ENCODE data around the gene ACACB.

Gene ACACB

DNA sequence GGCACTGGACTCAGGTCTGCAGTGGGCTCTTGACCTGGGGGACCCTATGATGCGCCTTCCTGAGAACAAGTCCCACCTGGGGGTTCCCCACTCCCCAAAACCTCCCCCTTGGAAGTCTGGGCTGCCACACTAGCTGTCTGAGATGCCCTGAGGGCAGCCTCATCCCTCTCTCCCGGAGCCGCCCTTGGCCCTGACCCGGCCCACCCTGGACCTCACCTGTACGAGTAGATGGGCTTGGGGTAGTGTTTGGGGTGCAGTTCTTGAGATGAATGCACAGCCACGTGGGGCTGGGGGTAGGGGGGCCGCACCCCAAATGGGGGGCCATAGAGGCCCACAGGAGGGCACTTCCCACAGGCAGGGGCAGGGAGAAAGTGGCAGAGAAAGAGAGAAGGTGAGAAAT, 170.8 kb downstream of the ACACB start:
- DNase-seq, result no peak

DNA sequence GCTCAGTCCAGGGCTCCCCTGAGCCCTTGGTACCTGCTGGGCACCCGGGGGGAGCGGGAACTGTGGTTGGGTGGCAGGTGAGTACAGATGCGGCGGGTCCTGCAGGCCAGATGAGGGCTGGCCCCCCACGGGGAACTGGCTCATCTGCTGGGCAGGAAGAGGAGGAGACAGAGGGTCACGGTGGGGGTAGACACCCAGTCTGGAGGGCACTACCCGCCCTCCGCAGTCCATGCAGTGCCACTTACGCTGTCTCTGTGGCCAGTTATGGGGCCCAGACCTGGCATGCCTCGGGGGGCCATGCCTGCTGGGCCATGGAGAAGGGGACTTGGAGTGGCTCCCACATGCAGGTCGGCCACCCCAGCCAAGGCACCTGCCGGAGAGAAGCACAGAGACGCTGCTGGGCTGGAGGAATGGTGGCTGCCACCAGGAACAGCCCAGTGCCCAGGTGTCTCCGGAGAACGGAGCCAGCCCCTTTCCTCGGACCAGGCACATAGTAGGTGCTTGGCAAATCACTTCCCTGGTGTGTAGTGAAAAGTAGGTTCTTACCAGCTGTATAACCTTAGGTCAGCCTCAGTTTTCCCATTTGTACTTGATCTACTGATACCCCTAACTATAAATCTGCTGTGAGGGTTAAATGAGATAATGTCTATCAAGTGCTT, 171.6 kb downstream of the ACACB start:
- DNase-seq, result no peak

DNA sequence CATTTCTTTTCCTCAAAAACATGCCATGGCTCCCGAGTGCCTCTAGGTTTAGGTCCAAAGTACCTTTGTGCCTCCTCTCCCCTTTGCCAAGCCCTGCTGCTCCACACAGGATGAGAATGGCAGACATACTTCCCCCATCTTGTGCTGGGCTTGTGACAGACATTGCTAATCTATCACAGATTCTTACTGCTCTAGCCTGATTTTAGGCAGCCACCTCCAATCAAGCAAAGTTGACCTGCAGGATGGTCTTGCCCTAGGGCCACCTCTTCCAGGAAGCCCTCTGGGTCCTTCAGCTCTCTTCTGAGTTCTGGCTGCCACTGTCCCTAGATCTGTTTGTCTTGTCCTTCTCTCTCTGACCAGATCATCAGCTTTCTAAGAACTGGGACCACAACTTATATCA, 172.2 kb downstream of the ACACB start:
- no peak for DNase-seq

DNA sequence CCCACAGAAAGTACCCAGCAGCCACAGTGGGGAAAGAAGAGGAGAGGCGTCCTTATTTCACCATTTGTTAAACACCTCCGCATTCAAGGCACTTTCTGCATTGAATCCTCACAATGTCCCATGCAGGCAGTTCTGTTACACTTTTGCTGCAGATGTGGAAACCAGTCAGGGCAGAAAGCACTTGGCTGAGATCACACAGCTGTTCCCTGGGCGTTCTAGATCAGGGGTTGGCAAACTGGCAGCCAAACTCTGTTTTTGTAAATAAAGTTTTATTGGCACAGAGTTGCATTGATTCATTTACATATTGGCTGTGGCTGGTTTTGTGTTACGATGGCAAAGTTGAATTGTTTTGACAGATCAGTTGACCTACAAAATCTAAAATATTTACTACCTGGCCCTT, 172.6 kb downstream of the ACACB start:
- DNase-seq, result peak; percentile 75

DNA sequence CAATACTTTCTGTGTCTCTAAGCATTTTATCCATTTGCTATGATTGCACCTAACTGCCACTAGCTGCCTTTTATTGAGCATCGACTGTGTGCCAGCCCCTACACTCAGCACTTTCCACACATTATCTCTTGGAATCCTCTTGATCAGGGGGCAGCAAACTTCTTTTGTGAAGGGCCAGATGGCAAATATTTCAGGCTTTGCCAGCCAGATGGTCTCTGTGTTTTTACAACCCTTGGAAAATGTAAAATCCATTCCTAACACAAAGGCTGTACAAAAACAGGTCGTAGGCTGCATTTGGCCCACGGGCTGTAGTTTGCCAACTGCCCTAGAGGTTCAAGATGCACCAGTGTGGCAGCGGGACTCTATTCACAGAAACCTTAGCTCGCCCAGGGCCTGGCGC, 173.2 kb downstream of the ACACB start:
- DNase-seq, result peak; percentile 75

DNA sequence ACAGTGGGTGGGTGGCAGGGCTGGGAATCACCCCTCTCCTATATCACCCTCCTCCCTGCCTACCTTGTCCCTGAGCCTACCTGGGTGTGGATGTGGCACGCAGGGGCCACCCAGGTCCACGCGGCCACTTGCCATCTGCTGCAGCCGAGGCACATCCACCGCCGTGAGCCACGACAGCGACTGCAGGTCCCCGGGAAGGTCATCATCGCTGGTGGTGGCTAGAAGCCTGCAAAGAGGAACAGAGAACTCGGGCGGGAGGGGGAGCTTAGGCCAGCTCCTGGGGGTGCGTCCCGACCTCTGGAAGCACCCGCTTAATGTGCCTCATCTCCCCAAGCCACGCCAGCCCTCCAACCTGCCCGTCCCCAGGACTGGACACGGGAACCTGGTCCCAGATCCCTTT, 173.7 kb downstream of the ACACB start:
- DNase-seq, result no peak

DNA sequence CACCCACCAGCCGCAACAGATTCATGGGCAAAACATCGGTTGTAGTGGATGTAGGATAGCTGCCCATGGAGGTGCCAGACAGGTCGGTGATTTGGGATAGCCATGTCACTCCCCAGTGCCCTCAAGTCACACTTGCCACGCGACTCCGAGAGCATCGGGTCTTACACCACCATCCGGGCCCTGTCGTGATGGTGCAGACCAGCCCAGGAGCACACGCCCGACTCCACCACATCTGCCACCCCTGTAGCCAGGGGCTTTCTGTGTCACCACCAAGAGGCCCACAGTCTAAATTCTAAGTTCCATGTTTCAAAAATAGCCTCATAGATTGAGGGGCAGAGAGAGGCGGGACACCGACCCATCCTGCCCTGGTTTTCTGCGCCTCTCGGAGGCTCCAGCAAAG, 174.7 kb downstream of the ACACB start:
- DNase-seq, result no peak

DNA sequence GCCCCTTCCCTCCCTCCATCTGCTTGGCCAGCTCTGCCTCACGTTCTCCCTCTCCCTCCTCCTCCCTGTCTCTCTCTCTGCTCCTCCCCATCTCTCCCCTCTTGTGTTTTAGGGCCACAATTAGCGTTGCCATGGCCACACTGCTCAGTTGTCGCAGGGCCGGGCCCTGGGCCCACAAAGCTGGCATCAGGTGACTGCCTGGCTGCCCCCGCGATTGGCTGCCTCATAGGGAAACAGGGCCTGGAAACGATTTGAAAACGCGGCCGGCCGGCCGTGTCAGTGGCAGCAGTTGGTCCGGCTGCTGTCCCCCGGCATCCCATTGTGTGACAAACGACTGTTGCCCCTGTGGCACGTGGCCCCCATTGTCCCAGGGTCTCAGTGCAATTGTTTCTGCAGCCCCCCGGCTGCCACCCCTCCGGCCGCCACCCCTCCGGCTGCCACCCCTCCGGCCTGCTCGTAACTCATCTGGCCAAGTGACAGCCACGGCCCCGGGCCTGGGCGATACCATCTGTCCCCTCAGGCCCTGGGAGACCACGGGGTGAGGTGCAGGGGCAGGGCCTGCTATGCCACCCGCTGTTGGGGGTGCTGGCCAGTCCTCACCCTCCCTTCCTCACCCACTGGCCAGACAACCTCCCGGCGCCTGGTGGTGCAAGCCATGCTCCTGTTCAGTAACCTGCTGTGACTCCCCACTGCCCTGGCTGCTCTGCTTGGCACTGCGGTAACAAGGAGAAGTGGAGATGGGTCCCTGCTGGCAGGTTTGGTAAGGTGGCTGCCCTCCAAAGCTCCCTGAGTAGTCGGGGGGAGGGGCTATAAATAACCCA, 175.3 kb downstream of the ACACB start:
- peak; percentile 93 for DNase-seq

DNA sequence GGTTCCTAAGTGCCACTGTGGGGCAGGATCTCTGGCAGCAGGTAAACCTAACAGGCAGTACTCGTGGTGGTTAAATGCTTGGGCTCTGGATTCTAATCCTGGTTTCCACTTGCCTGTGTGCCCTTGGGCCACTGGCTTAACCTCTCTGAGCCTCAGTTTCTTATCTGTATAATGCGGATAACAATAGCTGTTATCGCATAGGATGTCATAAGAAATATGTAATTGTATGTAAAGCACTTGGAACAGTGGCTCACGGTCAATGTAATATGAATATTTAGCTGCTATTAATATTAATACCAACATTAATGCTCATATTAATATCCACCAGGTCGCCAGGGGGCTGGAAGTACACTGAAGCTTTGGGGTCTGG, 175.9 kb downstream of the ACACB start:
- no peak for DNase-seq

DNA sequence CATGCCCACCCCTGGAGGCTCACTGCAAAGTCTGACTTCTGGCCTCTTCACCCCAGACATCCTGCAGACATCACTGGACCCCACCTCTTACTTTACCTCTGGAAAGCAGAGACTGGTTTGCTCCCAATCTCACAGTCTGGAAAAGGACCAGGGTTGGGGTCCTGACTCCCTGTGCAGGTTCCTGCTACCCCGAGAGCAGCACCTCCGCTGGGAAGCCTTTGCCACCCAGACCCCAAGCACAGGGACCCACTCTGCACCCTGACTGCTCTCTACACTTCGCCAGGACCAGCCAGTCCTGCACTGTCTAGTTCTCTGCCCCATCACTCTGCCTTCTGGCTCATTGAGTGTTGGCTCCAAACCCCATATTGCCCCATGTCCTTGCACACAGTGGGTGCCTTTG, 176.7 kb downstream of the ACACB start:
- no peak for DNase-seq

DNA sequence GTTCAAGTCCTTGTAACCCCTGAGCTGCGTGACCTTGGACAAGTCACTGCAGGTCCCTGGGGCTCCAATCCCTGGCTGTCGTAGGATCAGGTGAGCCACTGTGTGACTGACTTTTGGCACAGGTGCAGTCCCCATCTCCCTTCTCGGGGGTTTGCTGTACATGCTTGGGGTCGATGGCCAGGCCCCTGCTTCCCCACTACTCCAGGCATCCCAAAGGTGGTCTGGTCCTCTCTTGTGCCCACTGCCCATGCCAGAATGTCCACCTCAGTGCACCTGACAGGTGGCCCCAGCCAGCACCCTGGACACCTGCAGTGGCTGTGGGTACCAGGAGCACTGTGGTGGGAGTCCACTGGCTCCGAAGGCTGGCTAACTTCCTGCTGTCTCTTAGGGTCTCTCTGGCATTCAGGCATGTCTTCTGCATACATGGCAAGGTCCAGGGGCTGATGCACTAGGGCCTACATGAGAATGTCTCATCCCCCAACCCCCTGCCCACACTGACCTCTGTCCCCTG, 178.0 kb downstream of the ACACB start:
- no peak for DNase-seq

DNA sequence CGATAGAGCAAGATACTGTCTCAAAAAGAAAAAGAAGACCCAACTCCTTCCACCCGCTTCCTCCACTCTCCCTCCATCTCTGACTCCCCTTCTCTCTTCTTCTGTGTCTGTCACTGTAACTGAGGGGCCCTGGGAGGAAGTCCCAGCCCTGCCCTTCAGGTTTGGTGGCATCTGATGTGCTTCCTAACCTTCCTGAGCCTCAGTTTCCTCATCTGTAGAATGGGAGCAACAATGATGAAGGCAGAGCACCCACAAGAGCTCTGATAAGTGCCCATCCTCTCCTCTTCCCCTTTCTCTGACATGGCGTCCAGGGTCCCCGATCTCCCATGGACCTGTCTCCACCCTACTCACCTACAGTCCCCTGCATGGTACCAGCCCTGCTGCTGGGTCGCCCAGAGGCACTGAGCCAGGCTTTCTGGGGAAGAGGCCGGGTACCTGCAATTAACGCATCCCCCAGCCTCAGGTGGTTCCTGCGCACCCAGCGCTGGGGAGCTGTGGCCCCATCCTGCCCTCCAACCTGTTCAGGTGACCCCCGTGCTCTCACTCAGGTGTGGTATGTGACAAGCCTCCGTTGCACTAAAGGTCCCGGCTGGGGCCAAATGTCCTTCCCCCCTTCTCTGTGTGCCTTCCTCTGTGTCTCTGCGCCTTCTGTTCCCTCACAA, 179.5 kb downstream of the ACACB start:
- no peak for DNase-seq

DNA sequence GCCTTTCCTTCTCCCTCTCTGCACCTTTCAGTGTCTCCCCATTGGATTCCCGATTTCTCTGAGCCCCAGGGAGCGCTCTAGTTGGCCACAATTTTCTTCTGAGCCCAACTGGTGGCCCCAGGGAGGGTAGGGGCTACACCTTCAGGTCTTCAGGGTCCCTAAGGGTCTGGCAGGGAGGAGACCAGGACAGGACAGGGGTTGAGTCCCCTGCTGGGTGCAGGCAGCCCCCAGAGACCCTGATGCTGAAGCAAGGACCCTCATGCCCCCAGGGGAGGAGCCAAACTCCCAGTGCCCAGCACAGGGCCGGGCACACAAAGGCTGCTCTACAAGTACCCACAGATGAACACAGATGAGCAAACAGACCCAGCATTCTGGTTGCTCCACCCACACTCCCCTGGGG, 180.0 kb downstream of the ACACB start:
- no peak for DNase-seq

DNA sequence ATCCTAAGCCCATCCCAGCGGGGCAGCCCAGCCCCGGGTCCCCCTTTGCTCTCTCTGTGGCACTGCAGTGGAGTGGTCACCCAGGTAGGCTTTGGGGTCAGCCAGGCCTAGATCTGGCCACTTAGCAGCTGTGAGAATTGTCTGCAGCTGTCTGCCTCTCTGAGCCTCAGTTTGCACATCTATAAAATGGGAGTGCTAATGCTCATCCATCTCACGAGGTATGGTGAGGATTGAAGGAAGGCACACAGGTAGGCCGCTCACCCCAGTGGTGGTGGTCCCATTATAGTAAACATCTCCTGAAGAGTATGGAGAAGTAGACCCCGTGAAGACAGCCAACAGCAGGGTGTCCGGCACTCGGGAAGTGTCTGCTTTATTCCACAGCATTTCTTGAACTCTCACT, 183.5 kb downstream of the ACACB start:
- no peak for DNase-seq

DNA sequence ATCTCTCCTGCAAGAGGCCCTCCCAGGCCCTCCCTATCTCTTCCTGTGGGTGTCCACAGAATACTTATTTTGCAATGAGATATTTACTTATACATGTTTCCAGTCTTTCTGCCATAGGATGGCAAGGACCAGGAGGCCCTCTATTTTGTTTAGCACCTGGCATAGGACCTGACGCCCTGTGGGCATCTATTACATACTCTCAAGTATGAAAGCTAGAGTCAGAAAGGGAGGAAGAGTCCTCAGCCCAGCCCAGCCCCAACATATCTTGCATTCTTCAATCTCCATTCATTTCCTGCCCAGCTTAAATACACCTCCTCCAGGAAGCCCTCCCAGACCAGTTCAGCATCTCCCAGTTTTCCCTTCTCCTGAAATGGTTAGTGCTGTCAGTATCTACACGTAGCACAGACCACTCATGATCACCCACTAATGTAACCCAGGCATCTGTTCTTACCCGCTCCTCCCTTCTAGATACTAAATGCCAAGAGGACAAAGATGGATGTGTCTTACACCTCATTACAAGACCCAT, 185.3 kb downstream of the ACACB start:
- no peak for DNase-seq

DNA sequence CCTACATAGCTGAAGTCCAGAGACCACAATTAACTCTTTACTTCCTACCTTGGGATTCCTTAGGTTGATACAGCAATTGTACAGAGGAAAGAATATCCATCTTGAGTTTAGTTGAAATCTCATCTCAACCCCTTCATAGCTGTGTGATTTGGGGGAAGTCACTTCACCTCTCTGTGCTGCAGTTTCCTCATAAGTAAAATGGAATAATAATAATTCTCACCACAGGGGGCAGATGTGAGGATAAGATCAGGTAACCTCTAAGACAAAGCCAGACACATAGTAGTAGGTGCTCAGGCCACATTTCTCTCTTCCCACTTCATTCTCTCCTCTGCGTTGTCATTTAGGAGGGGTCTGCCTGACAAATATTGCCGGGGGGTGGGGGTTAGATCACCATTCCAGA, 186.0 kb downstream of the ACACB start:
- DNase-seq, result no peak

DNA sequence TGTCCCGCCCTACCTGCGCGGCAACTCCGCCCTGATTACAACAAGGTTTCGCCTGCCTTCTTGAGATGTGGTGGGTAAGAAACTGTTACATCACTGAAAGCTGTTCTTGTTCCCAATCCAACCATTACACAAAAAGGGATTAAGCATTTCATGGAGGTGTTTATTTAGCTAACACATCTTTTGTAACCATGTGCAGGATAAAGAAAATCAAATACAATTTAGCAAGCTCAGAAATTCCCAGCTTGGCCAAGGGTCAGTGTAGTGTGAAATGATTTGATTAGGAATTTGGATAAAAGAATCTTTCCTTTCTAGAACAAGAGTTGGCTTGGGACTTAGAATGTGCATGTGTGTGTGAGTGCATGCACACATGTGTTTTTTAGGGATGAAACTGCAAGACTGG, 186.4 kb downstream of the ACACB start:
- DNase-seq, result no peak

DNA sequence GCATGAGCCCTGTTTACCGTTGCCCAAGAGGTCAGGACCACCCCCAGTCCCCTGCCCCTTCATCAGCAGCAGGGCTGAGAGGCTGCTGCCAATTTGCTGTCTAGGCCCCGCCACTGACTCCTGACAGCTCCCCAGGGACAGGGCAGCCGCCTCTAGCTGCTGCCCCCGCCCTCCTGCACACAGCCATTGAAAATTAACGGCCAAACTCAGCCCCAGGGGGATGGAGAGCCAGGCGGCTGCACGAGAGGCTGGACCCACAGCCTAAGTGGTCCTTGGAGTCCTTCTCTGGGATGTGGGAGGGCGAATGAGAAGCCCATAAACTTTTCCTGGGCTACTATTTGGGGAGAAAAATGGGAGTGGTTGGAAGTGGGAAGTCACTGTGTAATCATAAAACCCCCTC, 188.1 kb downstream of the ACACB start:
- DNase-seq, result no peak

DNA sequence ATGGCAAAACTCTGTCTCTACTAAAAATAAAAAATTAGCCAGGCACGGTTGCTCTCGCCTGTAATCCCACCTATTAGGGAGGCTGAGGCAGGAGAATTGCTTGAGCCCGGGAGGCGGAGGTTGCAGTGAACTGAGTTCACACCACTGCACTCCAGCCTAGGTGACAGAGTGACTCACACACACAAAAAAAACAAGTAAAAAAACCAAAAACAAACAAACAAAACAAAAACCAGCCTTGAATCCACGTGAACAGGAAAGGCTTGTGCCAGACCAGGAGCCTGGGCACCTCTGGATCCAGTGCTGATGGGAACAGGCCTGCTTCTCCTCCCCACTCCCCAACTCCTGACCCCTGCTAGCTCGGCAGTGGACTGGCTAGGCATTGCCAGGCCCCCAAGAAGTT, 189.2 kb downstream of the ACACB start:
- DNase-seq, result no peak

DNA sequence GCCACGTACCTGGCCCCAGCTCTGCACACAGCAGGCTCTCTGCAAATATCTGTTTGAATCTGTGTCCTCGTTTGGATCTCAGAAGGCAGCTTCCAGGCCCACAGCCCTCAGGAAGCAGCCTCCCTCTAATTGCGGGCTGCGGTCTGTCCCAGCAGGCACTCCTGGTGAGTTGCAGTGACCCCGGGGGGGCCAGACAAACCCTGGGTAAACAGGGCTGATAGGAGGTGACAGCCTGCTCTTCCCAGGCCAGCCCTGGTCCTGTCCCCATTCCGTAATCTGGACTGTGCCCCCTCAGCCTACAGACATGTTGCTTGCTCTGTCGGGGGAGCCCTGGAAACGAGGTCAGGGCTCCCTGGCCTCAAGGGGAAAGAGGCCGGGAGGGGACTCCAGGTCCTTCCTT, 190.7 kb downstream of the ACACB start:
- no peak for DNase-seq

DNA sequence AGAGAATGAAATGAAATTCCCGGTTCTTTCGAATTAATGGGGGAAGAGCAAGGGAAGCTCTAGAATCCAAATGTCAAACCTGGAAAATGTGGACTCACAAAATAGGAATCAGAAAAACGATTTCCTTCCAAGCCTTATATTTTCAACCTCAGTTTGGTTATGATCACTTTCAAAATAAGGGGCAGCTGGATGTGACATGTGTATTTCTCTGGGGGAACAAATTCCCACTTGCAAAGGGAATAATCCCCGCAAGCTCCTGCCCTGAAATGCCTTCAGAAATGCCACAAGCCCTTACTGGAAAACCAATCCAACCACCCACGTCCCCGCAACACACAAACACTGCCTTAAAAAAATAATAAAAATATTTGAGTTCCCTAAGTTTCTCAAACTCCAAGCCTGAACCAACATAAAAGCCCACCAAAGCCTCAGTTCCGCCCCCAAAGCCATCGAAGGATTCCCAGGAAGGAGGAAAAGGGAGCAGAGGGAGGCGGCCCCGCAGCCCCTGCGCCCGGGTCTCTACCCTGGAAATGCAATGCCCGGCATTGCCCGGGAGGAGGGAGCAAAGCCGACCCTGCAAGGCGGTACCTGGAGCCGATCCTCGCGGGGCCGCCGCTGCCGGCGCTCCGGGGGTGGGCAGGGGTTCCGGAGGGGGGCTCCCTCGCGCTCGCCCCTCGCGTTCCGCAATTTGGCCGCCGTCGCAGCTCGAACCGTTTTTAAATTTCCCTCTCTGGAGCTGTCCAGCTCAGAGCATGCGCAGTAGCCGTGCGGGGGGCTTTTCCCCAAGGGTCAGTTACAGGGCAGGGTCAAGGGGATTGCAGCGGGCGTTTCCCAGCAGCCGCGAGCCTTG, 192.4 kb downstream of the ACACB start, which contains the start of gene FOXN4:
Gene FOXN4, minus strand, starts transcription at position 751 of the 847 bp plus-strand sequence. CDS start 963 bp downstream, outside the sequence.
- DNase-seq, result no peak

DNA sequence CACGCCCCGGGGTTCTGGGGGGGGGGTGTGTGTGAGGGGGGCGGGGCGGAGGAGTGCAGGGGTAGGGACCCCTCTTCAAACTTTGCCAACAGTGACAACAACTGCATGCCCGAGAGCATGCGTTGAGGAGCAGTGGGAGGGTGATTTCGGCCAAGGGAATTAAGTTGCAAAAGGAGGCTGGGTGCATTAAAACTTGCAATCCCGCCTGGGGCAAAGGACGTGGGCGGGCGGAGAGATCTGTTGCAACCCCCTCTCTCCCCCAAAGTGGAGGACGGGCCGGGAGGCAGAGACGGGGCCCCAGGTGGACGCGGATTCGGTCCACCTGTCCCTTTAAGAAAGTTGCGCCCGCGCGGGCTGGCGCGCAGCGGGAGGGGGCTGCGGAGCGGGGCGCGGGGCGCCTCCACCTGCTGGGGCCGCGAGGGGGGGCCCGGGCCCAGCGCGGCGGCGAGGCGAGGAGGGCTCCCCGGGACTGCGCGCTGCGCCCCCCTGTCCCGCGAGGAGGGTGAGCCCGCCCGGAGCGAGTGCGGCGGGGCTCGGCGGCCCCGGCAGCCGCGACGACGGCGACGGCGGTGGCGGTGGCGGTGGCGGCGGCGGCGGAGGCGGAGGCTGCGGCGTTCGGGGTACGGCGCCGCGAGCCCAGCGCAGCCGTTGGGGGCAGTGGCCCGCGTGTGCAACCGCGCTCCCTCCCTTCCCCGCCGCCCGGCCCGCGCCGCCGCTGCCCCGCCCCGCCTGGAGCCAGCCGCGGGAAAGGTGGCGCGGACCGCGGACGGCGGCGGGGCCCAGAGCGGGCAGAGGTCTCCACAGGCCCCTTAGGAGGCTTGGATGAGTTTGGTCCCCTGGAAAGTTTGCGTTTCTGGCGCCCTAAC, 193.2 kb downstream of the ACACB start:
- DNase-seq, result no peak
